Karpas-422 (cell line): ENCODE data around the gene CENPV. TPM values are rescaled to one million over a fixed set of nuclear protein-coding genes. Genes with fewer than 3 reads are reported as not detected.

Experiments
- DNase-seq: peaks from one replicate; pipeline ENCODE4 v3.0.0-alpha.2; 2015
- H2AFZ ChIP-seq: fragments of 200-600 bp; sonication (generic); 2 replicates; pipeline ENCODE4 v1.6.1; 2014; ENCODE audit warnings: antibody characterized with exemption, low read length, mixed read lengths
- H3K27ac ChIP-seq: fragments of 200-600 bp; sonication (generic); 2 replicates; pipeline ENCODE4 v1.5.1; 2014; ENCODE audit warnings: mild to moderate bottlenecking, low read length, moderate library complexity
- H3K27me3 ChIP-seq: fragments of 200-600 bp; sonication (generic); 2 replicates; pipeline ENCODE4 v1.6.1; 2014; ENCODE audit warnings: low read length, mixed read lengths
- H3K36me3 ChIP-seq: fragments of 200-600 bp; sonication (generic); 2 replicates; pipeline ENCODE4 v1.6.1; 2014; ENCODE audit warnings: low read length, mixed read lengths; ENCODE audit not compliant: insufficient read depth
- H3K4me1 ChIP-seq: fragments of 200-600 bp; sonication (generic); 2 replicates; pipeline ENCODE4 v1.6.1; 2014; ENCODE audit warnings: mild to moderate bottlenecking, low read length, mixed read lengths
- H3K4me2 ChIP-seq: fragments of 200-600 bp; sonication (generic); 2 replicates; pipeline ENCODE4 v1.6.1; 2014; ENCODE audit warnings: low read length, low read depth, mild to moderate bottlenecking; ENCODE audit not compliant: poor library complexity, severe bottlenecking
- H3K4me3 ChIP-seq: fragments of 200-600 bp; sonication (generic); 2 replicates; pipeline ENCODE4 v1.5.1; 2014; ENCODE audit warnings: mild to moderate bottlenecking, antibody characterized with exemption, low read length, mixed read lengths
- H3K79me2 ChIP-seq: fragments of 200-600 bp; sonication (generic); 2 replicates; pipeline ENCODE4 v1.6.1; 2014; ENCODE audit warnings: mild to moderate bottlenecking, low read length, mixed read lengths
- H3K9ac ChIP-seq: fragments of 200-600 bp; sonication (generic); 2 replicates; pipeline ENCODE4 v1.6.0; 2014; ENCODE audit warnings: low read length
- H3K9me2 ChIP-seq: fragments of 200-600 bp; sonication (generic), shearing (Covaris generic); replicated peaks from 2 replicates; pipeline ENCODE4 v1.6.0; 2014; ENCODE audit warnings: mild to moderate bottlenecking, low read length, moderate library complexity; ENCODE audit not compliant: insufficient read depth
- H3K9me3 ChIP-seq: fragments of 300-700, 200-600 bp; sonication (generic); 2 replicates; pipeline ENCODE4 v1.6.1; 2014; ENCODE audit warnings: low read length, mixed read lengths
- H4K20me1 ChIP-seq: fragments of 200-600 bp; sonication (generic); 2 replicates; pipeline ENCODE4 v1.6.1; 2014; ENCODE audit warnings: mild to moderate bottlenecking, antibody characterized with exemption, low read length, low read depth; ENCODE audit not compliant: insufficient read depth
- total RNA-seq: library from RNA; depleted of rRNA; stranded (reverse); fragments of >200 nt; shearing (Covaris generic); gene quantifications from 2 replicates; pipeline ENCODE4 v1.2.3, GENCODE V29; 2014; ENCODE audit warnings: low replicate concordance

Gene CENPV
- total RNA-seq, 1 experiment from 2014 or later: 25.6 TPM

DNA sequence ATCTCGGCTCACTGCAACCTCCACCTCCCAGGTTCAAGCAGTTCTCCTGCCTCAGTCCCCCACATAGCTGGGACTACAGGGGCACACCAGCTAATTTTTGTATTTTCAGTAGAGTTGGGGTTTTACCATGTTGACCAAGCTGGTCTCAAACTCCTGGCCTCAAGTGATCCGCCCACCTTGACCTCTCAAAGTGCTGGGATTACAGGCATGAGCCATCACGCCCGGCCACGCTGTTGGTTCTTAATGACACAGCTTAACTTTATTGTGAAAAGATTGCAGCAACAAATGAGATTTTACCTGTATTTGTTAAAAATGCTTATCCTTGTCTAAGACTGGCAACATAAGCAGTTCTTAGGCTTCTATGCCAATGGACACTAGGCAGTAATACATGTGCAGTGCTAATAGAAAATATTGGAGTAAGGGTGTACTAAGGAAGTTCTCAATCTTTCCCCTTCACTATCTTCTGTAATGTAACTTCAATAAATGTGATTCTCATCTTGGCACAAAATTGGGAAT lies 30.6 kb upstream of the CENPV start:
- Histone ChIP-seq H3K4me2 (no peak overlapping the region), H3K36me3 (peaks cover 14% of the 10 kb centered on the region), H3K9me3 (no peaks in the 10 kb centered on the region), H3K79me2 (peaks cover 7% of the 10 kb centered on the region), H3K4me1 (peaks cover 9% of the 10 kb centered on the region), H2AFZ (no peak overlapping the region), H4K20me1 (peaks cover 31% of the 10 kb centered on the region), H3K27me3 (no peaks in the 10 kb centered on the region), H3K27ac (no peak overlapping the region), H3K9ac (no peak overlapping the region), H3K9me2 (no peaks in the 10 kb centered on the region), H3K4me3 (no peak overlapping the region)
- no peak for DNase-seq

GRCh38 chr17:16383216-16383615 lies 29.9 kb upstream of the CENPV start:
- peaks cover 9% of the 10 kb centered on the region for H3K4me1 ChIP-seq
- no peak overlapping the region for H3K4me3 ChIP-seq
- peaks cover 31% of the 10 kb centered on the region for H4K20me1 ChIP-seq
- no peaks in the 10 kb centered on the region for H3K9me2 ChIP-seq
- no peak overlapping the region for H3K9ac ChIP-seq
- no peaks in the 10 kb centered on the region for H3K9me3 ChIP-seq
- no peak overlapping the region for H3K27ac ChIP-seq
- no peaks in the 10 kb centered on the region for H3K27me3 ChIP-seq
- peak; percentile 54 for DNase-seq
- no peak overlapping the region for H2AFZ ChIP-seq
- no peak overlapping the region for H3K4me2 ChIP-seq
- peaks cover 7% of the 10 kb centered on the region for H3K79me2 ChIP-seq
- H3K36me3 ChIP-seq: peaks cover 14% of the 10 kb centered on the region

DNA sequence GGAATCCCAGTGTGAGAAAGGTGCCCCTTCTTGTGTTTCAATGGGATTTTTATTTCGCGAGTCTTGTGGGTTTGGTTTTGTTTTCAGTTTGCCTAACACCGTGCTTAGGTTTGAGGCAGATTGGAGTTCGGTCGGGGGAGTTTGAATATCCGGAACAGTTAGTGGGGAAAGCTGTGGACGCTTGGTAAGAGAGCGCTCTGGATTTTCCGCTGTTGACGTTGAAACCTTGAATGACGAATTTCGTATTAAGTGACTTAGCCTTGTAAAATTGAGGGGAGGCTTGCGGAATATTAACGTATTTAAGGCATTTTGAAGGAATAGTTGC lies 28.2 kb upstream of the CENPV start:
- Histone ChIP-seq H3K9me2 (no peaks in the 10 kb centered on the region), H3K79me2 (peaks cover 7% of the 10 kb centered on the region), H2AFZ (no peak overlapping the region), H4K20me1 (peaks cover 31% of the 10 kb centered on the region), H3K9me3 (no peaks in the 10 kb centered on the region), H3K4me2 (peak overlapping the region; percentile 99), H3K4me1 (peaks cover 10% of the 10 kb centered on the region), H3K36me3 (peaks cover 14% of the 10 kb centered on the region), H3K4me3 (peak overlapping the region; percentile 97), H3K27ac (peak overlapping the region; percentile 67), H3K9ac (peak overlapping the region; percentile 82), H3K27me3 (no peaks in the 10 kb centered on the region)
- no peak for DNase-seq

DNA sequence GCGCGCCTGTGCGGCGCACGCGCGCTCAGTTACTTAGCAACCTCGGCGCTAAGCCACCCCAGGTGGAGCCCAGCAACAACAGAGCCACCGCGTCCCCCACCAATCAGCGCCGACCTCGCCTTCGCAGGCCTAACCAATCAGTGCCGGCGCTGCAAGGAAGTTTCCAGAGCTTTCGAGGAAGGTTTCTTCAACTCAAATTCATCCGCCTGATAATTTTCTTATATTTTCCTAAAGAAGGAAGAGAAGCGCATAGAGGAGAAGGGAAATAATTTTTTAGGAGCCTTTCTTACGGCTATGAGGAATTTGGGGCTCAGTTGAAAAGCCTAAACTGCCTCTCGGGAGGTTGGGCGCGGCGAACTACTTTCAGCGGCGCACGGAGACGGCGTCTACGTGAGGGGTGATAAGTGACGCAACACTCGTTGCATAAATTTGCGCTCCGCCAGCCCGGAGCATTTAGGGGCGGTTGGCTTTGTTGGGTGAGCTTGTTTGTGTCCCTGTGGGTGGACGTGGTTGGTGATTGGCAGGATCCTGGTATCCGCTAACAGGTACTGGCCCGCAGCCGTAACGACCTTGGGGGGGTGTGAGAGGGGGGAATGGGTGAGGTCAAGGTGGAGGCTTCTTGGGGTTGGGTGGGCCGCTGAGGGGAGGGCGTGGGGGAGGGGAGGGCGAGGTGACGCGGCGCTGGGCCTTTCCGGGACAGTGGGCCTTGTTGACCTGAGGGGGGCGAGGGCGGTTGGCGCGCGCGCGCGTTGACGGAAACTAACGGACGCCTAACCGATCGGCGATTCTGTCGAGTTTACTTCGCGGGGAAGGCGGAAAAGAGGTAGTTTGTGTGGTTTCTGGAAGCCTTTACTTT lies 27.6 kb upstream of the CENPV start, which contains the start of gene UBB:
Gene UBB, plus strand, starts transcription at position 452 of the 856 bp plus-strand sequence. CDS start 817 bp downstream, outside the sequence.
- H3K79me2 ChIP-seq: peaks cover 7% of the 10 kb centered on the region
- DNase-seq: peak; percentile 98
- H3K27ac ChIP-seq: peak within 1 kb of the TSS; percentile 67
- peak within 1 kb of the TSS; percentile 82 for H3K9ac ChIP-seq
- H3K27me3 ChIP-seq: no peaks in the 10 kb centered on the region
- H2AFZ ChIP-seq: peak within 1 kb of the TSS; percentile 94; the same call in 1 of the 2 replicates
- H3K4me1 ChIP-seq: peaks cover 8% of the 10 kb centered on the region
- H3K9me3 ChIP-seq: no peaks in the 10 kb centered on the region
- H4K20me1 ChIP-seq: peaks cover 31% of the 10 kb centered on the region
- H3K4me3 ChIP-seq: peak within 1 kb of the TSS; percentile 97
- no peaks in the 10 kb centered on the region for H3K9me2 ChIP-seq
- peak within 1 kb of the TSS; percentile 99 for H3K4me2 ChIP-seq
- H3K36me3 ChIP-seq: peaks cover 14% of the 10 kb centered on the region

DNA sequence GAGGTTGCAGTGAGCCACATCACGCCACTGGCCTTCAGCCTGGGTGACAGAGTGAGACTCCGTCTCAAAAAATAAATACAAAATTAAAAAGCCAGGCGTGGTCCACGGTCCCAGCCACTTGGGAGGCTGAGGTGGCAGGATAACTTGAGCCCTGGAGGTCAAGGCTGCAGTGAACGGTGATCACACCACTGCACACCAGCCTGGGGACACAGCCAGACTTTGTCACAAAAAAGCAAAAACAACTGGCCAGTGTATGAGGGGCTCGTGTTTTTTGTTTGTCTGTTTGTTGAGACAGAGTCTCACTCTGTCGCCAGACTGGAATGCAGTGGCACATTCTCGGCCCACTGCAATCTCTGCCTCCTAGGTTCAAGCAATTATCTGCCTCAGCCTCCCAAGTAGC lies 26.4 kb upstream of the CENPV start:
- Histone ChIP-seq H3K4me2 (no peak overlapping the region), H3K9me3 (no peaks in the 10 kb centered on the region), H3K79me2 (peaks cover 7% of the 10 kb centered on the region), H4K20me1 (peaks cover 30% of the 10 kb centered on the region), H3K4me3 (no peak overlapping the region), H2AFZ (no peak overlapping the region), H3K27me3 (no peaks in the 10 kb centered on the region), H3K4me1 (peaks cover 8% of the 10 kb centered on the region), H3K9me2 (no peaks in the 10 kb centered on the region), H3K9ac (no peak overlapping the region), H3K27ac (no peak overlapping the region), H3K36me3 (peaks cover 14% of the 10 kb centered on the region)
- DNase-seq: no peak

GRCh38 chr17:16378636-16379282 lies 25.5 kb upstream of the CENPV start:
- H2AFZ ChIP-seq: no peak overlapping the region
- H3K4me3 ChIP-seq: no peak overlapping the region
- H3K9me2 ChIP-seq: no peaks in the 10 kb centered on the region

GRCh38 chr17:16377941-16378341 lies 24.7 kb upstream of the CENPV start:
- H3K9me2 ChIP-seq: no peaks in the 10 kb centered on the region
- no peak for DNase-seq
- no peak overlapping the region for H3K4me2 ChIP-seq
- H3K9me3 ChIP-seq: no peaks in the 10 kb centered on the region
- H3K79me2 ChIP-seq: peaks cover 7% of the 10 kb centered on the region
- H3K27ac ChIP-seq: no peak overlapping the region
- H3K9ac ChIP-seq: no peak overlapping the region
- H4K20me1 ChIP-seq: peaks cover 17% of the 10 kb centered on the region
- H3K36me3 ChIP-seq: peaks cover 14% of the 10 kb centered on the region
- H3K4me3 ChIP-seq: no peak overlapping the region
- H3K4me1 ChIP-seq: peaks cover 8% of the 10 kb centered on the region
- H3K27me3 ChIP-seq: no peaks in the 10 kb centered on the region
- H2AFZ ChIP-seq: no peak overlapping the region

More at GRCh38 chr17:16378636-16379282, 25.5 kb upstream of the CENPV start:
- no peak overlapping the region for H3K9ac ChIP-seq
- peaks cover 8% of the 10 kb centered on the region for H3K4me1 ChIP-seq
- no peaks in the 10 kb centered on the region for H3K9me3 ChIP-seq
- H3K27ac ChIP-seq: no peak overlapping the region
- no peak overlapping the region for H3K4me2 ChIP-seq
- no peak for DNase-seq
- H4K20me1 ChIP-seq: peaks cover 23% of the 10 kb centered on the region
- H3K79me2 ChIP-seq: peaks cover 7% of the 10 kb centered on the region
- peaks cover 14% of the 10 kb centered on the region for H3K36me3 ChIP-seq
- no peaks in the 10 kb centered on the region for H3K27me3 ChIP-seq
